Measurements from ENCODE around the gene NLRP6.

DNA sequence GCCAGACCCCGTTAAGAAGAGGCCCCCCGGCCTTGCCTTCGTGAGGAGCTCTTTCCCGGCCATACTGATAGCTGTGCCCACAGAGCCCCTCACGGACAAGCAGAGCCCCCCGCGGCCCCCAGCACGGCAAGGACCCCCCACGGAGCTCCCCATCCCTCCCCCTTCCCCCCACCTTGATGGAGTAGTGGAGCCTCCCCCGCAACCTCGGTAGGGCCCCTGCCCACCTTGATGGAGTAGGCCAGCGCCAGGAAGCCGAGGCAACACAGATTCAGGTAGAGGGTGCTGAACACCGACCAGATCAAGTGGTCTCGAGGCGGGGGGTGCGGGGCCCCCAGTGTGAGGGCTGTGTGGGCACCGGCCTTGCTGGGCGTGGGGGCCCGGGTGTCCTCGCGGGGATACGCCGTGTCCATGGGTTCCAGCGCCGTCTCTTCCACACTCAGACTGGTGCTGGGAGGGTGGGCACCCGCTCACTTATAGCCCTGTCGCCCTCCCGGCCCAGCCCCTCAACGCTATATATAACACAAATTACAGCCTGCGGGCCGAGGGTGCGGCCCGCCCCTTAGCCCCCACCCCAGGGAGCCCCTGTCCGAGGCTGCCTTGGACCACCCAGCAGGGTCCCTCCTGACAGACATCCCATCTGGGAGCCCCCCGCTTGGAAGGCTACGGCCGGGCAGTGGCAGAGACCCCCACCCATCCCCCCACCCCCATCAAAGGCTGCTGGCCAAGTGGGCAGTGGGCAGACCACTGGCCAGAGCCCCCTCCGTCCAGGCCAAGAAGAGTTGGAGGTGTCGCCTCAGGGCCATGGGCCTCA, 21.1 kb downstream of the NLRP6 start, which contains the start of gene IFITM5:
- TF ChIP-seq, protein P1, sequence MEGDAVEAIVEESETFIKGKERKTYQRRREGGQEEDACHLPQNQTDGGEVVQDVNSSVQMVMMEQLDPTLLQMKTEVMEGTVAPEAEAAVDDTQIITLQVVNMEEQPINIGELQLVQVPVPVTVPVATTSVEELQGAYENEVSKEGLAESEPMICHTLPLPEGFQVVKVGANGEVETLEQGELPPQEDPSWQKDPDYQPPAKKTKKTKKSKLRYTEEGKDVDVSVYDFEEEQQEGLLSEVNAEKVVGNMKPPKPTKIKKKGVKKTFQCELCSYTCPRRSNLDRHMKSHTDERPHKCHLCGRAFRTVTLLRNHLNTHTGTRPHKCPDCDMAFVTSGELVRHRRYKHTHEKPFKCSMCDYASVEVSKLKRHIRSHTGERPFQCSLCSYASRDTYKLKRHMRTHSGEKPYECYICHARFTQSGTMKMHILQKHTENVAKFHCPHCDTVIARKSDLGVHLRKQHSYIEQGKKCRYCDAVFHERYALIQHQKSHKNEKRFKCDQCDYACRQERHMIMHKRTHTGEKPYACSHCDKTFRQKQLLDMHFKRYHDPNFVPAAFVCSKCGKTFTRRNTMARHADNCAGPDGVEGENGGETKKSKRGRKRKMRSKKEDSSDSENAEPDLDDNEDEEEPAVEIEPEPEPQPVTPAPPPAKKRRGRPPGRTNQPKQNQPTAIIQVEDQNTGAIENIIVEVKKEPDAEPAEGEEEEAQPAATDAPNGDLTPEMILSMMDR (conservative IDR thresholded peaks at IDR 0.05; ENCODE audit: low read depth, low read length), result no peak
- TF ChIP-seq EZH2 (IDR thresholded peaks at IDR 0.05; ENCODE audit: borderline replicate concordance, low read depth, low read length, poor library complexity, severe bottlenecking), result no peak

Measured in A673 (cell line).